ENCODE data around the gene POLE2.

The POLE2 gene

DNA sequence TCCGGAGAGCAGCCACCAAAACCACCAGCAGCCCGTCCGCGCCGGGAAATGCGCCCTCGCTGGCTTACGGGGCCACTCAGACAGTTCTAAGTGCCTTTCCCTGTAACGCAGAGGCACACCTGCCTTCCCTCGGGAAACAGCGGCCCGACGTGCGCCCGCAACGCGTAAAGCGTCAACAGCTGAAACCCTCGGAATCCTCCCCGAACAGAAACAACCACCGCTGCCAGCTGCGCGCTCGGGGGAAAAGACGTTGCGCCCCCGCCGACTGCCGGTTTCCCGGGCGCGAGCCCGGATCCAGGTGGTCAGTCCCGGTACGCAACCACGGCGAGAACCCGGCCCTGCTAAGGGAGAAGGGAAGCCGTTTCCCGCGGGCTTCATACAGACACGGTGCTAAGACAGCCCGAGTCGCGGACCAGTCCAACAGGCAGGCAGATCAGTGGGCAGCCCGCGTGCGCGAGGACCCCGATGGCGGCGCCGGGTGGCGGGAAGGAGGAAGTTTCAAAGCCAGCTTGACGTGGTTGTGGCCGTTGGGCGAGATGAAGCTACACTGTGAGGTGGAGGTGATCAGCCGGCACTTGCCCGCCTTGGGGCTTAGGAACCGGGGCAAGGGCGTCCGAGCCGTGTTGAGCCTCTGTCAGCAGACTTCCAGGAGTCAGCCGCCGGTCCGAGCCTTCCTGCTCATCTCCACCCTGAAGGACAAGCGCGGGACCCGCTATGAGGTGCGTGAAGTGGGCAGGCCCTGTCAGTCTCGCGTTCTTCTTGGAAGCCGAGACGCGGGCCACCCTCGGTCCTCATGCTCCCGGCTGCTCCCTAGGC, 89.3 kb downstream of the POLE2 start, which contains the start of gene LRR1:
Gene LRR1, plus strand, starts transcription at position 456 of the 816 bp plus-strand sequence. Its CDS starts 81 bp downstream, at position 537.
- peak within 1 kb of the TSS; percentile 98 for H3K27ac ChIP-seq
- TF ChIP-seq, protein P1, sequence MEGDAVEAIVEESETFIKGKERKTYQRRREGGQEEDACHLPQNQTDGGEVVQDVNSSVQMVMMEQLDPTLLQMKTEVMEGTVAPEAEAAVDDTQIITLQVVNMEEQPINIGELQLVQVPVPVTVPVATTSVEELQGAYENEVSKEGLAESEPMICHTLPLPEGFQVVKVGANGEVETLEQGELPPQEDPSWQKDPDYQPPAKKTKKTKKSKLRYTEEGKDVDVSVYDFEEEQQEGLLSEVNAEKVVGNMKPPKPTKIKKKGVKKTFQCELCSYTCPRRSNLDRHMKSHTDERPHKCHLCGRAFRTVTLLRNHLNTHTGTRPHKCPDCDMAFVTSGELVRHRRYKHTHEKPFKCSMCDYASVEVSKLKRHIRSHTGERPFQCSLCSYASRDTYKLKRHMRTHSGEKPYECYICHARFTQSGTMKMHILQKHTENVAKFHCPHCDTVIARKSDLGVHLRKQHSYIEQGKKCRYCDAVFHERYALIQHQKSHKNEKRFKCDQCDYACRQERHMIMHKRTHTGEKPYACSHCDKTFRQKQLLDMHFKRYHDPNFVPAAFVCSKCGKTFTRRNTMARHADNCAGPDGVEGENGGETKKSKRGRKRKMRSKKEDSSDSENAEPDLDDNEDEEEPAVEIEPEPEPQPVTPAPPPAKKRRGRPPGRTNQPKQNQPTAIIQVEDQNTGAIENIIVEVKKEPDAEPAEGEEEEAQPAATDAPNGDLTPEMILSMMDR (conservative IDR thresholded peaks at IDR 0.05), result no peak

DNA sequence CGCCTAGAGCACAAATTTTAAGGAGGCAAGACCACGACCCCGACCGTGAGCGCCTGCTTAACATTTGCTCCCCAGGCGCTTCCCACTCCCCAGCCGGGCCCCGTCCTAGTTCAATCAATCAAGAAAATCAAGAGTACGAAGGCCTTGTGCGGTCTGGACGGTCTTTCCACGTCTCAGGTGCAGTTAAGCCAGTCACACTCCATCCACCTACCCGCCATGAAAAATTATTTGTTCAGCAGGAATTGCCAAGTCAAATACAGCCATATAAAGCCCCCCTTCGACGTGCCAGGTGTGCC, 89.9 kb downstream of the POLE2 start:
- TF ChIP-seq, protein P1 (conservative IDR thresholded peaks at IDR 0.05), result no peak
- H3K27ac ChIP-seq, result peak overlapping the region; percentile 98

DNA sequence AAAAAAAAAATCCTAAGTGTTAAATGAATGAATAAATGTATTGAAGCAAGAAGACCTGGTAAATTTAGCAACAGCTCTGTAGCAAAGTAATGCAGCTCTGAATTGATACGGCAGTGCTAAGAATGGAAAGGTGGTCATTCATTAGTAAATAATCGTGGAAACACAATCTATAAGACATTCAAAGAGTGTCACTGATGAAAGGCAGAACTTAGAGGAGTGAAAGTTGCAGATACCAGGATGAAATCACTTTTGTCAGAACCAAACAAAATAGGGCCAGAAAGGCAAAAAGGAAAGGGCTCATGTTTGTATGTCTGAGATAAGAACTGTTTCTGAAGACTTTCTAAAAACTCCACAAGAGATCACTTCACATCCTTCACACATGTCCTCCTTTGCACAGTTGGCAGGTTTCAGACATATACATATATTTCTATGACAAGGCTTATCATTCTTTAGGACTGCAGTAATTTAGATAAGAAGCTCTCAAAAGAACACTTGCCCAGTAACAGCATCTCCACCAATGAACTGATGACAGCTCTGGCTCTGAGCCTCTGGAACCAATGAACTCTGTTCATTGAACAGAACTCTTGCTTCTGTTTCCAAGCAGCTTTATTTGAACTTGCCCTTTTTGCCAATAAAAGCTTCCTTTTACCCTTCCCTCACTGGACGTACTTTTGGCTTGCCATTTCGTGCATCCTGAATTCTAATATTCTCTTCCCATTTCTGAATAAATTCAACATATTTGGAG, 93.5 kb downstream of the POLE2 start:
- TF ChIP-seq, protein P1 (conservative IDR thresholded peaks at IDR 0.05), result no peak
- H3K27ac ChIP-seq, result peak overlapping the region; percentile 62

Data from VCaP (cell line).